Prostate gland (tissue), 2 donors: ENCODE measurements around the gene SBNO2.

Source experiments
- POLR2A ChIP-seq: fragments of 450-650 bp; IDR thresholded peaks from one replicate; pipeline ENCODE4 v1.6.1; 2016; ENCODE audit warnings: antibody characterized with exemption, mild to moderate bottlenecking
- POLR2AphosphoS5 ChIP-seq: sonication (generic); formaldehyde crosslinking; IDR thresholded peaks from one replicate; pipeline ENCODE4 v1.6.1; 2017; ENCODE audit warnings: antibody characterized with exemption
- TF ChIP-seq, protein P1 (sequence below), 4 experiments: fragments of 200-600 bp in 2 of 4; fragments of 450-650 bp in 2 of 4; sonication (generic) in 2 of 4; IDR thresholded peaks; 1 replicate in 3 of 4; 2 replicates in 1 of 4; pipeline ENCODE4 v1.5.1; 2016 to 2019; ENCODE audit warnings: antibody characterized with exemption in 4 of 4, mild to moderate bottlenecking in 2 of 4, moderate library complexity in 2 of 4

- TF ChIP-seq POLR2A = no peak
- TF ChIP-seq, protein P1, sequence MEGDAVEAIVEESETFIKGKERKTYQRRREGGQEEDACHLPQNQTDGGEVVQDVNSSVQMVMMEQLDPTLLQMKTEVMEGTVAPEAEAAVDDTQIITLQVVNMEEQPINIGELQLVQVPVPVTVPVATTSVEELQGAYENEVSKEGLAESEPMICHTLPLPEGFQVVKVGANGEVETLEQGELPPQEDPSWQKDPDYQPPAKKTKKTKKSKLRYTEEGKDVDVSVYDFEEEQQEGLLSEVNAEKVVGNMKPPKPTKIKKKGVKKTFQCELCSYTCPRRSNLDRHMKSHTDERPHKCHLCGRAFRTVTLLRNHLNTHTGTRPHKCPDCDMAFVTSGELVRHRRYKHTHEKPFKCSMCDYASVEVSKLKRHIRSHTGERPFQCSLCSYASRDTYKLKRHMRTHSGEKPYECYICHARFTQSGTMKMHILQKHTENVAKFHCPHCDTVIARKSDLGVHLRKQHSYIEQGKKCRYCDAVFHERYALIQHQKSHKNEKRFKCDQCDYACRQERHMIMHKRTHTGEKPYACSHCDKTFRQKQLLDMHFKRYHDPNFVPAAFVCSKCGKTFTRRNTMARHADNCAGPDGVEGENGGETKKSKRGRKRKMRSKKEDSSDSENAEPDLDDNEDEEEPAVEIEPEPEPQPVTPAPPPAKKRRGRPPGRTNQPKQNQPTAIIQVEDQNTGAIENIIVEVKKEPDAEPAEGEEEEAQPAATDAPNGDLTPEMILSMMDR (IDR thresholded peaks at IDR 0.05) = no peak
- TF ChIP-seq POLR2AphosphoS5 = no peak
Measured at GRCh38 chr19:1122021-1122971, 51.8 kb downstream of the SBNO2 start.
